PC-3 (cell line): ENCODE data around the gene CCDC28A. TPM values are rescaled to one million over a fixed set of nuclear protein-coding genes. Genes with fewer than 3 reads are reported as not detected.

ENCODE experiments used
- ATAC-seq: fragments of 200-7000 bp; cut with Tn5 transposase; 2 replicates; pipeline ENCODE4 v1.9.1; 2020; ENCODE audit warnings: mild to moderate bottlenecking, moderate library complexity
- BruUV-seq: library from RNA; stranded (reverse); fragments of 400-500 nt; replicated peaks from 2 replicates; lab custom pipeline; 2021; lab: Mats Ljungman, UMichigan
- CTCF ChIA-PET: fragments of 300-600 bp; sonication (Branson Sonifier 250); formaldehyde crosslinking; loops from one replicate; lab custom pipeline; 2022; ENCODE audit warnings: antibody characterized with exemption; lab: Charles Lee
- POLR2A ChIA-PET: fragments of 300-600 bp; sonication (Branson Sonifier 250); formaldehyde crosslinking; loops from one replicate; lab custom pipeline; 2022; ENCODE audit warnings: antibody characterized with exemption; ENCODE audit not compliant: unreplicated experiment; lab: Charles Lee
- DNase-seq: peaks from one replicate; pipeline ENCODE4 v3.0.0-alpha.2; 2015
- H2AFZ ChIP-seq: fragments of 300-600 bp; sonication (generic); 2 replicates; pipeline ENCODE4 v1.6.0; 2016; ENCODE audit warnings: antibody characterized with exemption, low read length
- H3F3A ChIP-seq: fragments of 300-600 bp; sonication (generic); one replicate; pipeline ENCODE4 v1.6.0; 2017; ENCODE audit warnings: antibody characterized with exemption, low read length, control low read depth, mild to moderate bottlenecking; ENCODE audit not compliant: unreplicated experiment
- H3K27ac ChIP-seq: fragments of 300-600 bp; sonication (generic); 2 replicates; pipeline ENCODE4 v1.5.1; 2016; ENCODE audit warnings: mild to moderate bottlenecking, low read length
- H3K27me3 ChIP-seq: fragments of 300-600 bp; sonication (generic); 2 replicates; pipeline ENCODE4 v1.6.1; 2016; ENCODE audit warnings: low read length, mixed read lengths
- H3K36me3 ChIP-seq: fragments of 300-600 bp; sonication (generic); 2 replicates; pipeline ENCODE4 v1.6.1; 2016; ENCODE audit warnings: low read depth, mixed run types, low read length, mixed read lengths
- H3K4me1 ChIP-seq: fragments of 300-600 bp; sonication (generic); 2 replicates; pipeline ENCODE4 v1.5.1; 2016; ENCODE audit warnings: low read length; ENCODE audit not compliant: insufficient read depth
- H3K4me2 ChIP-seq: fragments of 300-600 bp; sonication (generic); 2 replicates; pipeline ENCODE4 v1.6.0; 2016; ENCODE audit warnings: low read length
- H3K4me3 ChIP-seq: fragments of 300-600 bp; sonication (generic); 2 replicates; pipeline ENCODE4 v1.5.1; 2016; ENCODE audit warnings: mild to moderate bottlenecking, low read length, mixed read lengths
- H3K79me2 ChIP-seq: fragments of 300-600 bp; sonication (generic); 2 replicates; pipeline ENCODE4 v1.6.1; 2017; ENCODE audit warnings: low read length, mixed read lengths
- H3K9ac ChIP-seq: fragments of 300-600 bp; sonication (generic); 2 replicates; pipeline ENCODE4 v1.6.0; 2016; ENCODE audit warnings: mild to moderate bottlenecking, low read length
- H3K9me2 ChIP-seq: fragments of 300-600 bp; sonication (generic); replicated peaks from 2 replicates; pipeline ENCODE4 v1.6.1; 2016; ENCODE audit warnings: mixed run types, low read length, mixed read lengths
- H3K9me3 ChIP-seq: fragments of 300-600 bp; sonication (generic); 2 replicates; pipeline ENCODE4 v1.6.1; 2016; ENCODE audit warnings: low read length, mixed read lengths
- H4K20me1 ChIP-seq: fragments of 300-600 bp; sonication (generic); 2 replicates; pipeline ENCODE4 v1.6.1; 2016; ENCODE audit warnings: low read length, mixed read lengths
- CTCF ChIP-seq: fragments of 300-600 bp; sonication (generic); conservative IDR thresholded peaks from 2 replicates; pipeline ENCODE4 v1.5.1; 2017; ENCODE audit warnings: antibody characterized with exemption, low read depth, mild to moderate bottlenecking, low read length
- EZH2 ChIP-seq: fragments of 300-600 bp; sonication (generic); IDR thresholded peaks from one replicate; pipeline ENCODE4 v1.6.1; 2017; ENCODE audit warnings: antibody characterized with exemption, mild to moderate bottlenecking, low read length; ENCODE audit not compliant: unreplicated experiment
- EZH2phosphoT487 ChIP-seq: fragments of 300-600 bp; sonication (generic); IDR thresholded peaks from 2 replicates; pipeline ENCODE4 v1.6.1; 2018; ENCODE audit warnings: mild to moderate bottlenecking, antibody characterized with exemption, low read length, borderline replicate concordance
- intact Hi-C: fragments of 100-400 bp; cut with micrococcal nuclease; formaldehyde crosslinking; loops from 2 replicates; pipeline ENCODE4 v1.9.0; 2023
- total RNA-seq: library from RNA; depleted of rRNA; stranded (reverse); fragments of >200 nt; gene quantifications from 2 replicates; pipeline ENCODE4 v1.2.3, GENCODE V29; 2014

CCDC28A gene
- total RNA-seq, 1 experiment from 2014 or later: 5.8 TPM

GRCh38 chr6:138806889-138807288 is 33.3 kb downstream of the CCDC28A start:
- no TSS peak for BruUV-seq
- DNase-seq: no peak
- no peak for ATAC-seq
- Histone ChIP-seq H2AFZ (no peak overlapping the region), H3K9ac (no peak overlapping the region), H3K4me1 (no peaks in the 10 kb centered on the region), H3K79me2 (no peaks in the 10 kb centered on the region), H3K36me3 (no peaks in the 10 kb centered on the region), H3K9me2 (no peaks in the 10 kb centered on the region), H3K27ac (no peak overlapping the region), H3K4me2 (no peak overlapping the region), H3K27me3 (no peaks in the 10 kb centered on the region), H3K9me3 (no peaks in the 10 kb centered on the region), H4K20me1 (no peaks in the 10 kb centered on the region), H3K4me3 (no peak overlapping the region), H3F3A (no peaks in the 10 kb centered on the region)
- CTCF ChIA-PET: interaction anchor here (0.5 to 0.6 kb wide), 2 partner anchors 9 to 180 kb away, joined by 3 to 5 read pairs; no protein-coding TSS in a partner anchor
- intact Hi-C loops: no loop called here
- POLR2A ChIA-PET: no interaction called here
- TF ChIP-seq EZH2phosphoT487 (no peak), EZH2 (no peak), CTCF (no peak)

GRCh38 chr6:138809677-138810076 is 36.1 kb downstream of the CCDC28A start:
- H3K4me2 ChIP-seq: no peak overlapping the region
- no peaks in the 10 kb centered on the region for H3K9me2 ChIP-seq
- no peak for TF ChIP-seq CTCF
- TF ChIP-seq EZH2phosphoT487: no peak
- no peak for TF ChIP-seq EZH2
- POLR2A ChIA-PET: no interaction called here
- BruUV-seq: no TSS peak
- no peaks in the 10 kb centered on the region for H3F3A ChIP-seq
- DNase-seq (no peak), ATAC-seq (no peak)
- H3K9me3 ChIP-seq: no peaks in the 10 kb centered on the region
- no peaks in the 10 kb centered on the region for H3K79me2 ChIP-seq
- H3K9ac ChIP-seq: no peak overlapping the region
- intact Hi-C loops: loop anchor here (10.0 kb wide), 2 partner anchors 295 to 405 kb away; no protein-coding TSS in a partner anchor
- no peaks in the 10 kb centered on the region for H3K4me1 ChIP-seq
- no peak overlapping the region for H3K27ac ChIP-seq
- H3K27me3 ChIP-seq: no peaks in the 10 kb centered on the region
- no peak overlapping the region for H3K4me3 ChIP-seq
- CTCF ChIA-PET: no interaction called here
- no peak overlapping the region for H2AFZ ChIP-seq
- no peaks in the 10 kb centered on the region for H4K20me1 ChIP-seq
- H3K36me3 ChIP-seq: no peaks in the 10 kb centered on the region

- Histone ChIP-seq H3F3A (no peaks in the 10 kb centered on the region), H3K4me1 (peaks cover 7% of the 10 kb centered on the region), H3K36me3 (no peaks in the 10 kb centered on the region), H3K27me3 (no peaks in the 10 kb centered on the region), H3K79me2 (no peaks in the 10 kb centered on the region), H3K4me3 (no peak overlapping the region), H3K9me2 (no peaks in the 10 kb centered on the region), H4K20me1 (no peaks in the 10 kb centered on the region), H3K4me2 (no peak overlapping the region), H3K9ac (no peak overlapping the region), H2AFZ (no peak overlapping the region), H3K9me3 (no peaks in the 10 kb centered on the region), H3K27ac (no peak overlapping the region)
- no TSS peak for BruUV-seq
- intact Hi-C loops: loop anchor here (10.0 kb wide), 2 partner anchors 293 to 403 kb away; no protein-coding TSS in a partner anchor
- ATAC-seq (no peak), DNase-seq (no peak)
- CTCF ChIA-PET: no interaction called here
- no peak for TF ChIP-seq CTCF
- TF ChIP-seq EZH2: no peak
- TF ChIP-seq EZH2phosphoT487: no peak
- POLR2A ChIA-PET: no interaction called here
Measured at GRCh38 chr6:138811866-138812265, 38.3 kb downstream of the CCDC28A start.
